GM18511 (cell line): ENCODE data around the gene PRKX.
"Not testable (repeated sequence)": the region's sequence is repeated elsewhere in the genome, so short reads cannot be mapped to it uniquely, and the experiment has no call there.

Source experiments
- ATAC-seq: cut with Tn5 transposase; IDR thresholded peaks from one replicate; pipeline ENCODE4 v1.9.1; 2021; ENCODE audit warnings: mild to moderate bottlenecking, moderate library complexity; ENCODE audit not compliant: unreplicated experiment

PRKX gene

DNA sequence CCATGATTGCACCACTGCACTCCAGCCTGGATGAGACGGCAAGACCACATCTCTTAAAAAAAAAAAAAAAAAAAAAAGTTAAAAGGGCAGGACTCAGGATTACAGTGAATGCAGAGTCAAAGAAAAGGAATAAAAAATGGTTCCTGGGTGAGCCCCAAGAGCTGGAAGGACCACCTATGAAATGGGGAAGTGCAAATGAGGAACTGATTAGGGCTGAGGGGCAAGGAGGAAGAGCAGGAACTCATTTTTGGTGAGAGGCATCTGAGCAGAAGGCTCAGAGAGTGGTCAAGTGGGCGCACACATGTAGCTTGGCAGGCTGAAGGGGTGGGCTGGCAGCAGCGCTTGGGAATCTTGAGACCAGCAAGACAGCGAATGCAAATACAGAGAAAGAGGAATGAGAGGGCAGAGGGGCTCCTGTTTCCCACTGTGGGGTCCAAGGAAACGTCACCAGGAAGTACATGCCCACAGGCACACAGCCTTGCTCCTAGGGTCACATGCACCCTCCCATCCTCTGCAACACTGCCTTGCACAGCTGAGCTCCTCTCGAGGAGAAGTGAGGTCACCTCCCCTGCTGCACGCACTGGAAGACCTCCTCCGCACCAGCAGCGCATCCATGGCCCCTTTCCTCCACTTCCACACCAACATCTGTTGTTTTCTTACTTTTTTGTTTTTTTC is 49.7 kb downstream of the PRKX start:
- ATAC-seq: peak; percentile 85

DNA sequence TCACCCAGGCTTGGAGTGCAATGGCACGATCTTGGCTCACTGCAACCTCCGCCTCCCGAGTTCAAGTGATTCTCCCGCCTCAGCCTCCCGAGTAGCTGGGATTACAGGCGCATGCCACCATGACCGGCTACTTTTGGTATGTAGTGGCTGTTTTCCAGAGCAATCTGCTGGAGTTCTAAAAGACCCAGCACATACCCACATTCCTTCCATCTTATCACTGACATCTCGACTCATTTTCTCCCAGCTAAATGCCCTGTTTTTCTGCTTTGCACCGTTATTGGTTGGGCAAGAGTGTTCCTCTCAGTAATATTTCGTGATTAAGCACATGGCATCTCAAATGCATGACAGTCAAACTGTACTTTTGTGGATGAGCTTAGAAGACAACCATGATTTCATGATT is 53.7 kb downstream of the PRKX start:
- ATAC-seq: no peak

DNA sequence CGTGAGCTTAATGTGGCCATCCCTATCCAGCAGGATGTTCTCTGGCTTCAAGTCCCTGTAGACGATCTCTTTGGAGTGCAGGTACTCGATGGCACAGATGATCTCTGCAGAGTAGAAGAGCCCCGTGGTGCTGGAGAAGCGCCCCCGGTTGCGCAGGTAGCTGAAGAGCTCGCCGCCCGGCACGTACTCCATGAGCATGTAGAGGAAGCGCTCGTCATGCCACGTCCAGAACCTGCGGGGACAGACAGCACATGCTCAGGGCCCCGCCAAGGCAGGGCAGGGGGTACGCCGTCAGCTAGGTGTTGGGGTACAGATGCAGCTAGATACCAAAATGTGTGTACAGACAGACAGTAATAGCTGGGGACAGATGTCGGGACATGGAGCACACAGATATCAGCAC is 58.3 kb downstream of the PRKX start:
- ATAC-seq: no peak

DNA sequence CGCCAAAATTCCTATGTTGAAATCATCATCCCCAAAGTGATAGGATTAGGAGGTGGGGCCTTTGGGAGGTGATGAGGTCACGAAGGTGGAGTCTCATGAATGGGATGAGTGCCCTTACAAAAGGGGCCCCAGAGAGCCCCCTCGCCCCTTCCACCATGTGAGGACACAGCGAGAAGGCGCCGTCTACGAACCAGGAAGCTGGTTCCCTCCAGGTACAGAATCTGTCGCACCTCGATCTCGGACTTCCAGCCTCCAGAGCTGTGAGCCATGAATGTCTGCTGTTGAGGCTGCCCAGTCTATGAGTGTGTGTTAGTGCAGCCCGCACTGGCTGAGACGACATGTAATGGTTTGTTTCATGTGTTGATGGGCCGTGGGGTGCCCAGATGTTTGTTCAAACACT is 60.3 kb downstream of the PRKX start:
- ATAC-seq: no peak

DNA sequence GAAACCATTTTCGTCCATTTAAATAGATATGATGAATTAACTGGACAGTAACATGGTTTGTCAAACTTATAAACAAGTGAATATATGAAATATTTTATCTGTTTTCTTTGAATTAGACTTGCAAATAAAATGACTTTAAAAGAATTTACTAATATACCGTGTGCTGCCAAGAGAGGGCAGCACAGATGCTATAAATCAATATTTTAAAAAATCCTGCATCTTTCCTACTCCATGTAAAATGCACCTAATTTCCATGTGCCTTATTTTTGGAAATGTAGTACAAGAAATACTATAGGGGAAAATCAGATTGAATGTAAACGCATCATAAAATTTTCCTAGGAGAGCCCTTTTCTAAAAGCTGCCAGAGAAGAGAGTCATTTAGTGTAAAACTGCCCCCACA is 62.2 kb downstream of the PRKX start:
- no peak for ATAC-seq

DNA sequence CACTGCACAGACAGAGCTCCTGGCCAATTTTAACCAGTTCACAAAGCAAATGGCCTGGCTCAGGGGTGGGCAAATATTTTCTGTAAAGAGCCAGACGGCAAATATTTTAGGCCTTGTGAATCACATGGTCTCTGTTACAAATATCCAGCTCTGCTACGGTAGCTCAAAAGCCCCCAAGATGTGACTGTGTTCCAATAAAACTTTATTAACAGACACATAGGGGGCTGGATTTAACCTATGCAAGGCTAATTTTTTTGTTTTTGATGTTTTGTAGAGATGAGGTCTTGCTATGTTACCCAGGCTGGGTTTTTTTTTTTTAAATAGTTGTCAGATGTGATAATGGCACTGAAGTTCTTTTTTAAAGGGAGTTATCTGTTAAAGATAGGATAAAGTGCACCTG is 65.4 kb downstream of the PRKX start:
- no peak for ATAC-seq

DNA sequence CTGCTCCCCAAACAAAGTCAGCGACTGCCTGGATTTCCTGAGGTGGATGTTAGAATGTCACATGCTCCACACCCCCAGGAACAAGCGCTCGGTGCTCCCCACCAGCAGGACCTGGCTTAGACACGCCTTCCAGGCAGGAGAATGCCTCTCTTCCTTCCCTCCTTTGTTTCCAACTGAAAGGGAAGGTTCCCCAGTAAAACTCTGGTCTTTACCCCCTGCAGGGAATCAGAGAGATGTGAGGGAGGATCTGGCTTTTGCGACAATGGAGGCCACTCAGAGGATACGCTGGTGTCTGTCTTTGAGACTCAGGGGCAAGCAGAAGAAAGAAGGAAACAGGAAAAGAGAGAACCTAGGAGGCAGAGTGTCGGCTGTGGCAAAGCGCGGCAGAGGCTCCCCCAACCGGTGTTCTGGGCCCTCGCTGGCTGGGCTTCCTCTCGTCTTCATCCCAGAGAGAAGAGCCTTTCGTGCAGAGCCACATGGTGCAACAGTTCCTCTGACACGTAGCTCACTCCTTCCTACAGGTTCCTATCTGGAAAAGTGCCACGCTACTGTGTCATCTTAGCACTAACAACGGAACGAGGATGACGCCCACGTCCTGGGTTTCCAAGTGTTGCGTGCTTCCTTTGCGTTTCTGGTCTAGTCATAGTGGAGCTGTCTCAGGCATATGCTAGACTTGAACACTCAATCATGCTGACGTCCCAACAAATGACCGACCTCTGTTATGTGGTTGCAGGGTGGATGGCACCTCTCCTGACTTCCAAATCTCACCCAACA is 73.4 kb downstream of the PRKX start:
- ATAC-seq: not testable (repeated sequence)

DNA sequence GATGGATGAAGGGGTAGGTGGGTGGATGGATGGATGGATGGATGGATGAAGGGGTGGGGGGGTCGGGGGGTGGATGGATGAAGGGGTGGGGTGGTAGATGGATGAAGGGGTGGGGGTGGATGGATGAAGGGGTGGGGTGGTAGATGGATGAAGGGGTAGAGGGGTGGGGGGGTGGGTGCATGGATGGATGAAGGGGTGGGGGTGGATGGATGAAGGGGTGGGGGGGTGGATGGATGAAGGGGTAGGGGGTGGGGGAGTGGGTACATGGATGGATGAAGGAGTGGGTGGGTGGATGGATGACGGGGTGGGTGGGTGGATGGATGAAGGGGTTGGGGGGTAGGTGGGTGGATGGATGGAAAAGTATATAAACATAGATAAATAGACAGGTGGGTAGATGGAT is 74.2 kb downstream of the PRKX start:
- no peak for ATAC-seq

DNA sequence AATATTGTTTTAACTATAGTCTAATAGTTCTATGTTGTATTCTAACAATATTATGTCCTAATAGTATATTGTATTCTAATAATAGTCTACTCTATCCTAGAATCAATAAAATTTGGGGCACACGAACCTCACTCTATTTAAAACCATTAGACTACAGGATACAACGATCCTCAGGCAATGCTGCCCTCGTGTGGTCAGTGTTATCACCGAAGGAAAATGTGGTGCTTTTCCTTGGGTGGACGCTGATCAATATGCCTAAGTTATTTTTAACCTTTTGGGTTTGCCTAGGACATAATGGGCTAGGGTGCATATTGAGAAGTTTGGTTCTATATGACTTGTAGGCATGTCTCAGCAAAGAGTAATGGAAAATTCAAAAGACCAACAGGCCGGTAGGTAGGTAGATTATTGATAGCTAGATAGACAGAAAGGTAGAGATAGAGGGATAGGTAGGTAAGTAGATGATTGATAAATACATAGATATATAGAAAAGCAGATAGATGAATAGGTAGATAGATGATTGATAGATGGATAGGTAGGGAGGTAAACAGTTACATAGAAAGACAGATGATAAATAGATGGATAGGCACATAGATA is 75.1 kb downstream of the PRKX start:
- ATAC-seq: peak; percentile 80

DNA sequence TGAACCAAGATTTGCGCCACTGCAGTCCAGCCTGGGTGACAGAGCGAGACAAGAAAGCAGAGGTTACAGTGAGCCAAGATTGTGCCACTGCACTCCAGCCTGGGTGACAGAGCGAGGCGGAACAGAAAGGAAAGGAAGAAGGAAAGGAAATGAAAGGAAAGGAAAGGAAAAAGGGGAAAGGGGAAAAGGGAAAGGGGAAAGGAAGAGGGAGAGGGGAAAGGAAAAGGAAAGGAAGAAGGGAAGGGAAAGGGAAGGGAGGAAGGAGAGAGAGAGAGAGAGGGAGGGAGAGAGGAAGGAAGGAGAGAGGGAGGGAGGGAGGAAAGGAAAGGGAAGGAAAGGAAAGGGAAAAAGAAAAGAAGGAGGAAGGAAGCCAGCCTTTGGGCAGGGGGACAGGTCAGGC is 76.6 kb downstream of the PRKX start:
- ATAC-seq: no peak

DNA sequence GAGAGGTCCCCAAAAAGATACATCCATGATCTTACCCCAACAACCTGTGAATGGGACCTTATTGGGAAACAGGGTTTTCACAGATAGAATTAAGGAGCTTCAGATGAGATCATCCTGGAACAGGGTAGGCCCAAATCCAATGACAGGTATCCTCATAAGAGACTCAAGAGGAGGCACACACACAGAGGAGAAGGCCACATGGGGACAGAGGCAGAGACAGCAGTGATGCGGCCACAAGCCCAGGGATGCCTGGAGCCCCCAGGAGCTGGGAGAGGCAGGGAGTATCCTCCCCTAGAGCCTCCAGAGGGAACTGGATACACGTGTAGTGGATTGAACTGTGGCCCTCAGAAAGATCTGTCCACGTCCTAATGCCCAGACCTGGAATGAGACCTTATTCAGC is 82.3 kb downstream of the PRKX start:
- ATAC-seq: no peak

DNA sequence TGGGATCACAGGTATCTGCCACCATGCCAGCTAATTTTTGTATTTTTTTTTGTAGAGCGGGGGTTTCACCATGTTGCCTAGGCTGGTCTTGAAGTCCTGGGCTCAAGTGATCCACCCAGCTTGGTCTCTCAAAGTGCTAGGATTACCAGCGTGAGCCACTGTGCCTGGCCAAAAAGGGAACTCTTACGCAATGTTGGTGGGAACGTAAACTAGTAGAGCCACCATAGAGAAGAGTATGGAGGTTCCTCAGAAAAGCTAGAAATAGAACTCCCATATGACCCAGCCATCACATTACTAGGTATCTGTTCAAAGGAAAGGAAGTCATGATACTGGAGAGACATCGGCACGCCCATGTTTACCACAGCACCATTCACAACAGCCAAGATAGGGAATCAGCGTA is 85.9 kb downstream of the PRKX start:
- ATAC-seq: no peak

DNA sequence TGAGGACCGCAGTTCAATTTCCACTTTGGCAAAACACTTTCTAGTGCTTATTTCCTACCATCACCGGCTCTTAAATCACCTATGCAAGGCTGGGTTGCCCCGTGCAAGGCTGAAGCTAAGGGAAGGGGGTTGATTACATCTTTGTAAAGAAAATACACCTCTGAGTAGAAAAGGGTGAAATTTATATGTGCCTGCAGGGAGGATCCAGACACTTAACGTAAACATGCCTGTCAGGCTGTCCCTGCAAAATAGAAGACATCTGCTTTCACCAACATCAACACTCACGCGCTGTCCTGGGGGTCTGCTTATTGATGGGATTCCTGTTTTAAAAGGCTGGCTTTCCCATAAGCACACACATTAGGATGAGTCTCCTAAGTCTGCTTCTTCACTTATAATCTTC is 92.0 kb downstream of the PRKX start:
- ATAC-seq: no peak

DNA sequence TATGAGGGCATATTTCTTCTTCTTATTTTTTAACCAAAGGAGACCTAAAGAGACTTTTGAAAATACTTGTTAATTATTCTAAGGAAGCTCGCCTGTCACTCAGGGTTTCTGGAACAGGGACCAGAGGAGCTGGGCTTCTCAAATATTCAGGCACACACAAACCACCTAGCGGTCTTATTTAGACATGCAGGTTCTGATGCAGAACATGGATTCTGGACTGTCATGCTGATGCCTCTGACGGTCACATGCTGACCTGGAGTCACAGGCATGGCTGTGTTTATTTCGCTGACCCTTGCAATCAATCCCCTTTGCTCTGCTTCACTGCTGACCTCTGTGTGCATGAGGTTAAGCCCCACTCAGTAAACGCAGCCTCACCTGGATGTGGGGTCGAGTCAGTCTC is 101.7 kb downstream of the PRKX start:
- ATAC-seq: not testable (repeated sequence)

DNA sequence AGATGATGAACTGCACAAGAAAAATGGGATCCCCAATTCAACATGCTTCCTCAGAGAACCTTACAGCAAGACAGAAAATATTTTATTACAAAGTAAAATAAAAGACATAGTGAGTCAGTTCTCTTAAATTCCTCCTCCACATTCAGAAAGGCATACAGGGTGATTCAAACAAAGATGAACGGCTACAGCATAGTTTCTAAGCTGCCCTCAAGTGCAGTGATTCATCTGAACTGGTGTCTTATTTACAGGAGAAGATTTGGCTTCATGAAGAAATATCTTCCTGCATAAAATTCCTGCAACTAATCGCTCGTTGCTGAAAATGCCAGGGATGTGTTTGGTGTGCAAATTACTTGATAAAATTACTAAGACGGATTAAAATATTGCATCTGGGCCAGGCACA is 103.6 kb downstream of the PRKX start:
- ATAC-seq: no peak

DNA sequence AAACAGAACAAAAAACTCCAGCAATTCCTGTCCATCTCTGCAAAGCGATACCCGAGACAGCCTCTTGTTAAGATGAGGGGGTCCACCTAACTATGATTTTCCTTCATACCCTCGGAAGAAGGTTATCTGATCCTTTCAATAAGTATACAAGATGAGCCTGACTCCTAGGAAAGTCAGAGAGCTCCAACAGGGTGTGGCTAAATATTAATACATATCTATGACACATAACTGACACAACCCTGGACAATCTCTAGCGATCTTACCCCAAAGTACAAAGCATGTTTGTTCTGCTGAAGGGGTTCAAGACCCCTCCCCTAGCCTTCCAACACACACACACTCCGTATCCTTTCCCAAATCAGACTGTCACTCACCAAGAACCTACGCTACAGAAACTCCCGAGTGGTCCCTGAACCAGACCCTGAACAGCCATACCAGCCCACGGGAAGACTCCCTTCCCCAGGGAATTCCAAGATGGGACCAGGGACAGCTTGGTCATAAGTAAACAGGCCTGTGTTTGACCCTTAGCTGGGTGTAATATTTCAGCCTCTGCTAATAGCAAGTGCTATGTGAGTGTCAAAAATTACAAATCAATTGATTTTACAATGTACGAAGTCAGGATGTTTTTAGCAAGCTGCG is 110.3 kb downstream of the PRKX start:
- ATAC-seq: no peak

DNA sequence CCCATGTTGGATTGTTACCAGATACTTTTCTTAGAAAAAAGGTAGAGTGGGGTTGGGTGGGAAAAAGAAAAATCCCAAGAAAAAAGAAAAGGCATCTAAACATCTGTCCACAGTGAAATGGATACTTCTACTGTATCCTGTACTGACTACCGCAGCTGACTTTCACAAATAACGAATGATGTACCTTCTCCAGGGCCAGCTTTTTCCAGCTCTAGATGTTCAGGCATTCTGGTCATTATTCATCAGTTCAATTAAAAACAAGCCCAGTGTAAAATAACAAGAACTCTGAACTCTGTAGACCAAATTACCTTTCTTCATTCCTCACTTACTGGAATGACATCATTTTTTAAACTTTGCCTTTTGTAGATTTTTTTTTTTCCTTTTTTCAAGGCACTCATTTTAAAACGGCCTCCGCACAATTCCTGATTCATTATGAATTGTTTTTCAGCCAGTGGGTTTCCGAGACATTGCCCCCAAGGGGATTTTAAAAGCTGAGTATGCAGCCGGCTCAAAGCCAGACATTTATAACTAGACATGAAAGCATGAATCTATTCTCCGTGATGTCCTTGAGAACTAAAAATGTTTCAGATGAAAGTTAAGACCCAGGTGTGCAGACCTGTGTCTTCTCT is 113.5 kb downstream of the PRKX start:
- ATAC-seq: no peak

DNA sequence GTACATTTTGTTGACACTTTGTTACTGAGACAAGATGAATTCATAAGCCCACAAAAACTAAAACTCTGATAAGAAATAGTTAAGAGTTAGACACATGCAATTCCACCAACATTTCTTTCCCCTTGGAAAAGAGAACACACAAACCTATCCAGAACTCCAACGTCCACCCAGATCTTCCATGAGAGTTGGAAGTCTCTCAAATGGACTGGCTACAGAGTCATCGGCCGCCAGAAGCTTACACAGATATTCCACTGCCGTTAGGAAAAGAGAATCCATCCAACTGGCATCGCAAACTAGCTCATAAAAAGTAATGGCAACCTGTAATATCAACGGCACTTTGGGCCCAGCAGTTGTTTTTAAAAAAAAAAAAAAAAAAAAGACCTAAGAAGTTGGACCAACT is 114.7 kb downstream of the PRKX start:
- no peak for ATAC-seq

DNA sequence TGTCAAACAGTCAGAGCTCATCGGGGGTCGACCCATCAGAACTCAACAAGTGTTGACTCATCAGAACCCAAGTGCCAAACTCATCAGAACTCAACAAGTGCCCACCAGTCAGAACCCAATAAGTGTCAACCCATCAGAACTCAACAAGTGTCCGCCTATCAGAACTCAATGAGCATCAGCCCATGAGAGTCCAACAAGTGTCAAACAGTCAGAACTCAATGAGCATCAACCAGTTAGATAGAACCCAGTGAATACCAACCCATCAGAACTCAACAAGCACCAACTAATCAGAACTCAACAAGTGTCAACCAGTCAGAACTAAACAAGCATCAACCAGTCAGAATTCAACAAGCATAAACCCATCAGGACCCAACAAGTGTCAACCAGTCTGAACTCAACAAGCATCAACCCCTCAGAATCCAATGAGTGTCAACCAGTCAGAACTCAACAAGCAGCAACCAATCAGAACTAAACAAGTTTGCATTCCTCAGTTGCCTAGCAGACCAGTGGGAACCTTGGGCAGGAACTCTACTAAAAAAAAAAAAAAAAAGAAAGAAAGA is 115.3 kb downstream of the PRKX start:
- no peak for ATAC-seq

DNA sequence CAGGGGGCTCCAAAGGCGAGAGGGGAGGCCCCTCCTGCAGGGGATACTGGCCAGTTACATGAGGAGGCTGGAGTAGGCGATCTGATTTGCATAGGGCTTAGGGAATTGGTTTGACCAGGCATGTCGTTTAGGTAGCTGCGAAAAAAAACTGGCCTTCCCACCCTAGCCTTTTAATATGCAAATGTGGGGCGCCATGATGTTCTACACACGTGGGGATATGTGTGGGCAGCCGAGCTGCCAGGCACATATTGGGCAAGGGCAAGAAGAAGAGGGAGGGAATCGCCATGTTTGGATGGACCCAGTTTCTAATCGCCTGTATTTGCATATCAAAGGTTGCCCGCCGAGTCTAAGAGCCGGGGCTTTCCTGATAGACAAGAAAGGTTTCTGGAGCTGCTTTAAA is 121.3 kb downstream of the PRKX start:
- no peak for ATAC-seq

DNA sequence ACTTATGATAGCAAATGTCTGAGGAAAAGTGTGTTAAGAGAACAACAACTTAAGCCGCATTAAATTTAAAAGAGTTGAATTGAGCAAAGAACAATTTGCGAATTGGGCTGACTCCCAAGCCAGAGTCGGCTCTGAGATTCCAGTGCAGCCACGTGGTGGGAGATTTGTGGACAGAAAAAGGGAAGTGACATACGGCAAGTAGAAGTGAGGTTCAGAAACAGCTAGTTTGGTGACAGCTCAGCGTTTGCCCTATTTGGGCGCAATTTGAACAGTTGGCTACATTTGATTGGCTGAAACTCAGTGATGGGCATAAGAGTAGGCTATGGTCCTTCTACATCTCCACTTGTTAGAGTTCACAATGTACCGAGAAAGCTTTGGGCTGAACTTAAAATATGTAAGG is 124.0 kb downstream of the PRKX start:
- ATAC-seq: no peak
